Erythroblast (primary cell): Measurements from ENCODE around the gene DMWD.

Experiments
- GATA1 ChIP-seq: IDR thresholded peaks from 2 replicates; pipeline ENCODE4 v1.6.1; 2011; ENCODE audit warnings: low read depth, mild to moderate bottlenecking, control low read depth, low read length, moderate library complexity
- POLR2A ChIP-seq: IDR thresholded peaks from 2 replicates; pipeline ENCODE4 v1.6.1; 2011; ENCODE audit warnings: mild to moderate bottlenecking, low read length

GRCh38 chr19:45767881-45768654, 24.6 kb downstream of the DMWD start:
- TF ChIP-seq POLR2A: no peak
- no peak for TF ChIP-seq GATA1
